Activated CD4-positive, alpha-beta T cell treated with anti-CD3 and anti-CD28 coated beads, Interleukin-2, amount 10 ng/mL, durations not matched to agents 7 days and 5 days (primary cell): ENCODE results near the gene PTPRT. TPM values are rescaled to one million over a fixed set of nuclear protein-coding genes. Genes with fewer than 3 reads are reported as not detected.

ENCODE experiments used
- CTCF ChIA-PET: fragments of 350-600 bp; sonication (Branson Sonifier 250); formaldehyde crosslinking; loops from one replicate; lab custom pipeline; 2021; ENCODE audit warnings: antibody characterized with exemption; lab: Charles Lee
- POLR2A ChIA-PET: fragments of 350-600 bp; sonication (Branson Sonifier 250); formaldehyde crosslinking; loops from one replicate; lab custom pipeline; 2021; ENCODE audit warnings: antibody characterized with exemption; lab: Charles Lee
- DNase-seq: peaks from one replicate; pipeline ENCODE4 v3.0.0-alpha.2; 2020
- H3K27ac Mint-ChIP-seq: one replicate; pipeline ENCODE4 v1.8.0; 2021; ENCODE audit warnings: mild to moderate bottlenecking, moderate library complexity, mixed read lengths
- H3K27me3 Mint-ChIP-seq: one replicate; pipeline ENCODE4 v1.8.0; 2021; ENCODE audit warnings: mixed read lengths
- H3K36me3 Mint-ChIP-seq: one replicate; pipeline ENCODE4 v1.8.0; 2021; ENCODE audit warnings: low read depth, mixed read lengths
- H3K4me1 Mint-ChIP-seq: one replicate; pipeline ENCODE4 v1.8.0; 2021; ENCODE audit warnings: mixed read lengths
- H3K4me3 Mint-ChIP-seq: one replicate; pipeline ENCODE4 v1.8.0; 2021; ENCODE audit warnings: mild to moderate bottlenecking, moderate library complexity, mixed read lengths
- H3K9me3 Mint-ChIP-seq: one replicate; pipeline ENCODE4 v1.8.0; 2021; ENCODE audit warnings: mixed read lengths
- total RNA-seq, 2 experiments: library from RNA; stranded (reverse); gene quantifications; one replicate each; pipeline ENCODE4 v1.2.3, GENCODE V29; 2021

PTPRT gene
- total RNA-seq, 2 experiments from 2014 or later: not detected

GRCh38 chr20:42705550-42705949, 484.2 kb downstream of the PTPRT start:
- ChIA-PET POLR2A (no interaction called here), CTCF (no interaction called here)
- H3K9me3 Mint-ChIP-seq: peaks cover 9% of the 10 kb centered on the region

GRCh38 chr20:42703744-42704143, 486.0 kb downstream of the PTPRT start:
- no peak overlapping the region for H3K4me3 Mint-ChIP-seq
- CTCF ChIA-PET: no interaction called here
- no peak overlapping the region for H3K27ac Mint-ChIP-seq
- H3K9me3 Mint-ChIP-seq: peaks cover 5% of the 10 kb centered on the region
- no peaks in the 10 kb centered on the region for H3K27me3 Mint-ChIP-seq
- H3K36me3 Mint-ChIP-seq: no peaks in the 10 kb centered on the region
- POLR2A ChIA-PET: interaction anchor here (0.6 kb wide), 1 partner anchor 73 kb away, joined by 5 read pairs; no protein-coding TSS in a partner anchor
- DNase-seq: no peak
- no peaks in the 10 kb centered on the region for H3K4me1 Mint-ChIP-seq

More at GRCh38 chr20:42705550-42705949, 484.2 kb downstream of the PTPRT start:
- Mint-ChIP-seq H3K4me1 (no peaks in the 10 kb centered on the region), H3K4me3 (no peak overlapping the region), H3K27ac (no peak overlapping the region), H3K36me3 (no peaks in the 10 kb centered on the region), H3K27me3 (no peaks in the 10 kb centered on the region)
- no peak for DNase-seq

GRCh38 chr20:42701948-42702347, 487.8 kb downstream of the PTPRT start:
- peaks cover 6% of the 10 kb centered on the region for H3K9me3 Mint-ChIP-seq
- H3K36me3 Mint-ChIP-seq: no peaks in the 10 kb centered on the region
- DNase-seq: no peak
- ChIA-PET CTCF (no interaction called here), POLR2A (no interaction called here)
- no peak overlapping the region for H3K4me3 Mint-ChIP-seq
- H3K27me3 Mint-ChIP-seq: no peaks in the 10 kb centered on the region
- H3K27ac Mint-ChIP-seq: no peak overlapping the region
- H3K4me1 Mint-ChIP-seq: no peaks in the 10 kb centered on the region

- Mint-ChIP-seq H3K27ac (no peak overlapping the region), H3K36me3 (no peaks in the 10 kb centered on the region), H3K4me3 (no peak overlapping the region), H3K27me3 (no peaks in the 10 kb centered on the region), H3K4me1 (no peaks in the 10 kb centered on the region), H3K9me3 (peaks cover 6% of the 10 kb centered on the region)
- ChIA-PET POLR2A (no interaction called here), CTCF (no interaction called here)
- no peak for DNase-seq
These were observed 489.3 kb downstream of the PTPRT start for GRCh38 chr20:42700372-42700771.

- Mint-ChIP-seq H3K27me3 (no peaks in the 10 kb centered on the region), H3K36me3 (no peaks in the 10 kb centered on the region), H3K4me3 (no peak overlapping the region), H3K9me3 (peaks cover 4% of the 10 kb centered on the region), H3K4me1 (no peaks in the 10 kb centered on the region), H3K27ac (no peak overlapping the region)
- DNase-seq: no peak
- ChIA-PET POLR2A (no interaction called here), CTCF (no interaction called here)
These were observed 491.7 kb downstream of the PTPRT start for GRCh38 chr20:42697962-42698361.

GRCh38 chr20:42690842-42691437, 498.8 kb downstream of the PTPRT start:
- POLR2A ChIA-PET: no interaction called here
- Mint-ChIP-seq H3K27ac (no peak overlapping the region), H3K9me3 (peaks cover 9% of the 10 kb centered on the region), H3K4me3 (no peak overlapping the region), H3K27me3 (no peaks in the 10 kb centered on the region), H3K36me3 (no peaks in the 10 kb centered on the region), H3K4me1 (no peaks in the 10 kb centered on the region)
- DNase-seq: no peak
- CTCF ChIA-PET: no interaction called here

- CTCF ChIA-PET: no interaction called here
- Mint-ChIP-seq H3K9me3 (peaks cover 9% of the 10 kb centered on the region), H3K4me3 (no peak overlapping the region), H3K27ac (no peak overlapping the region), H3K27me3 (no peaks in the 10 kb centered on the region), H3K4me1 (no peaks in the 10 kb centered on the region), H3K36me3 (no peaks in the 10 kb centered on the region)
- no peak for DNase-seq
- POLR2A ChIA-PET: no interaction called here
These were observed 501.1 kb downstream of the PTPRT start for GRCh38 chr20:42688576-42688975.

- H3K4me1 Mint-ChIP-seq: no peaks in the 10 kb centered on the region
- H3K27me3 Mint-ChIP-seq: no peaks in the 10 kb centered on the region
- H3K36me3 Mint-ChIP-seq: no peaks in the 10 kb centered on the region
- H3K4me3 Mint-ChIP-seq: no peak overlapping the region
- CTCF ChIA-PET: no interaction called here
- POLR2A ChIA-PET: no interaction called here
- peaks cover 12% of the 10 kb centered on the region for H3K9me3 Mint-ChIP-seq
- no peak for DNase-seq
- H3K27ac Mint-ChIP-seq: no peak overlapping the region
These were observed 503.6 kb downstream of the PTPRT start for GRCh38 chr20:42686057-42686456.

GRCh38 chr20:42678895-42679294, 510.8 kb downstream of the PTPRT start:
- H3K9me3 Mint-ChIP-seq: peaks cover 3% of the 10 kb centered on the region
- no peaks in the 10 kb centered on the region for H3K36me3 Mint-ChIP-seq
- H3K27me3 Mint-ChIP-seq: no peaks in the 10 kb centered on the region
- H3K4me3 Mint-ChIP-seq: no peak overlapping the region
- no peaks in the 10 kb centered on the region for H3K4me1 Mint-ChIP-seq
- no peak overlapping the region for H3K27ac Mint-ChIP-seq
- ChIA-PET POLR2A (no interaction called here), CTCF (no interaction called here)
- no peak for DNase-seq

- no peak for DNase-seq
- no peak overlapping the region for H3K27ac Mint-ChIP-seq
- ChIA-PET POLR2A (no interaction called here), CTCF (no interaction called here)
- H3K36me3 Mint-ChIP-seq: no peaks in the 10 kb centered on the region
- H3K9me3 Mint-ChIP-seq: peaks cover 7% of the 10 kb centered on the region
- H3K27me3 Mint-ChIP-seq: no peaks in the 10 kb centered on the region
- H3K4me1 Mint-ChIP-seq: no peaks in the 10 kb centered on the region
- no peak overlapping the region for H3K4me3 Mint-ChIP-seq
These were observed 533.6 kb downstream of the PTPRT start for GRCh38 chr20:42656130-42656529.

GRCh38 chr20:42652266-42652665, 537.4 kb downstream of the PTPRT start:
- ChIA-PET POLR2A (no interaction called here), CTCF (no interaction called here)
- Mint-ChIP-seq H3K4me3 (no peak overlapping the region), H3K4me1 (no peaks in the 10 kb centered on the region), H3K36me3 (no peaks in the 10 kb centered on the region), H3K27ac (no peak overlapping the region), H3K9me3 (peaks cover 12% of the 10 kb centered on the region), H3K27me3 (no peaks in the 10 kb centered on the region)
- no peak for DNase-seq

- H3K27ac Mint-ChIP-seq: no peak overlapping the region
These were observed 539.4 kb downstream of the PTPRT start for GRCh38 chr20:42650191-42650746.

GRCh38 chr20:42649748-42650147, 540.0 kb downstream of the PTPRT start:
- Mint-ChIP-seq H3K36me3 (no peaks in the 10 kb centered on the region), H3K4me1 (no peaks in the 10 kb centered on the region), H3K27me3 (no peaks in the 10 kb centered on the region), H3K9me3 (peaks cover 15% of the 10 kb centered on the region), H3K27ac (no peak overlapping the region), H3K4me3 (no peak overlapping the region)
- ChIA-PET POLR2A (no interaction called here), CTCF (no interaction called here)
- DNase-seq: no peak

More at GRCh38 chr20:42650191-42650746, 539.4 kb downstream of the PTPRT start:
- H3K4me3 Mint-ChIP-seq: no peak overlapping the region
- CTCF ChIA-PET: no interaction called here
- H3K9me3 Mint-ChIP-seq: peaks cover 15% of the 10 kb centered on the region
- H3K4me1 Mint-ChIP-seq: no peaks in the 10 kb centered on the region
- POLR2A ChIA-PET: no interaction called here
- H3K27me3 Mint-ChIP-seq: no peaks in the 10 kb centered on the region
- no peak for DNase-seq
- H3K36me3 Mint-ChIP-seq: no peaks in the 10 kb centered on the region

GRCh38 chr20:42646250-42646649, 543.5 kb downstream of the PTPRT start:
- DNase-seq: no peak
- no peaks in the 10 kb centered on the region for H3K4me1 Mint-ChIP-seq
- H3K27ac Mint-ChIP-seq: no peak overlapping the region
- POLR2A ChIA-PET: no interaction called here
- no peaks in the 10 kb centered on the region for H3K27me3 Mint-ChIP-seq
- CTCF ChIA-PET: no interaction called here
- H3K36me3 Mint-ChIP-seq: no peaks in the 10 kb centered on the region
- H3K4me3 Mint-ChIP-seq: no peak overlapping the region
- H3K9me3 Mint-ChIP-seq: peaks cover 13% of the 10 kb centered on the region
